HS-5 (cell line): ENCODE results near the gene IL1RAPL2.
A peak's percentile ranks its signal among the peaks of the same experiment; 100 is the strongest.
"Not testable (repeated sequence)": the region's sequence is repeated elsewhere in the genome, so short reads cannot be mapped to it uniquely, and the experiment has no call there.

Experiments
- DNase-seq: peaks from one replicate; pipeline ENCODE4 v3.0.0-alpha.2; 2012; ENCODE audit warnings: low read depth

IL1RAPL2 gene

GRCh38 chrX:105618393-105619101 lies 1052.5 kb downstream of the IL1RAPL2 start:
- DNase-seq, result no peak

DNA sequence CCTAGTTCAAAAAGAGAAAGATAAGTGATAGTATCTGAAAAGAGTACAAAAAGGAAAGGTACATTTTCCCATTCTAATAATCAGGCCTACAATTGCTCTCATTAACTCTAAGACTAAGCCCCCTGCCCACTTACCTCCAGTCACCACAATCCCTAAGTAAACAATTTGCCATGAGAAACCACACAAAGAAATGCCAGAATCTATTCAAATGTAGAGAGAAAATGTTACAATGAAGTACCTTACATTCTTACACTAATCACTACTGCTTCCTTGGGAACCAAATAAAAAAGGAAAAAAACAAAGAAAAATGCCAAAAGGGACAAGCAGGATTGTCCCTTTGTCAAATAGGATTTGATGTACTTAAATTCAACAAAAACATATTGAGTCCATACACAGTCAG lies 1068.2 kb downstream of the IL1RAPL2 start:
- DNase-seq, result no peak

DNA sequence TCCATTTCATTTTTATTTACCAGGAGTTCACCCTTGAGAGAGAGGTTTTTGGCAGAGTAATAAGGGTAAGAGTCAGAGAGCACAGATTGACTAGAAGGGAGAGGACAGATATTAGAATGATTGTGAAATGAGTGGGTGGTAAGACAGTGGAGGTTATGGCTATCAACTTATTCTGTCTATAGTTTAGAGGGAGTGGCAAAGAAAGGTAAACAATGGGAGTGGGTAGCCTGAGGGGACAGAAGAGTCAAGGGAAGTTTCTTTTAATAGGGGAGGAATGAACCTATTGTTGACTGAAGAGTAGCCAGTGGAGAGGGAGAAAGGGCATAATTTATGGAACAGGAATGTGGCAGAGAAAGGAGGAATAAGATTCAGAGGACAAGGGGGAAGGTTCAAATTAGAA lies 1069.8 kb downstream of the IL1RAPL2 start:
- DNase-seq, result no peak

GRCh38 chrX:105636667-105637066 lies 1070.7 kb downstream of the IL1RAPL2 start:
- no peak for DNase-seq

DNA sequence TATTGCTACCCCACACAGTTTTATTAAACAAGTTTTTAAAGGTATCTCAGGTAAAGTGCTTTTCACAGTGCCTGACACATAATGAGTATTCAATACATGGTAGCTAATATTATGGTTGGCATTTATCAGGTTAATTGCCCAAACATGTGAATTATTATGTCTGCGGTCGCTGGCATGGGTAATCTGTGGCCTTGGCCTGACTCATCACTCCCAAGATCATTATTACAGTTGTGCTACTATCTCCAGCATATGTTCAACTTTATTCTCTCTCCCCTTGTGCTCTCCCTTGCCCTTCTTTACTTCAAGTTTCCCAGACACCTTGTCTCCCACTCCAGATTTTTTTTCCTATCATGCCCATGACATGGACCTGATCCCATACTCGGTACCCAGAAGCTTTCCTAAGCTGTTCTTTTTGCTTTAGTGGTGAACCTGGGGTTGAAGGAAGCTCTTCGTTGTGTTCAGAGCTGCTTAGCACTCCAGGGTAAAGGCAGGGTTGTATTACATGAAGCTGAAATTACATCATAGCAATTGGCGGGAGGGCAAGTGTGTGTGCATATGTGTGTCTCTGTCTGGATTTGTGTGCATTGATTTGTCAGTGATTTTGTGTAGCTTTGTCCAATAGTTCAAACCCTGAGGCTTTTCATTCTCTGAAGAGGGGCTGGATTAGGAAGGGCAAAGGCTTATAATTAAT lies 1079.8 kb downstream of the IL1RAPL2 start:
- DNase-seq, result peak; percentile 3

DNA sequence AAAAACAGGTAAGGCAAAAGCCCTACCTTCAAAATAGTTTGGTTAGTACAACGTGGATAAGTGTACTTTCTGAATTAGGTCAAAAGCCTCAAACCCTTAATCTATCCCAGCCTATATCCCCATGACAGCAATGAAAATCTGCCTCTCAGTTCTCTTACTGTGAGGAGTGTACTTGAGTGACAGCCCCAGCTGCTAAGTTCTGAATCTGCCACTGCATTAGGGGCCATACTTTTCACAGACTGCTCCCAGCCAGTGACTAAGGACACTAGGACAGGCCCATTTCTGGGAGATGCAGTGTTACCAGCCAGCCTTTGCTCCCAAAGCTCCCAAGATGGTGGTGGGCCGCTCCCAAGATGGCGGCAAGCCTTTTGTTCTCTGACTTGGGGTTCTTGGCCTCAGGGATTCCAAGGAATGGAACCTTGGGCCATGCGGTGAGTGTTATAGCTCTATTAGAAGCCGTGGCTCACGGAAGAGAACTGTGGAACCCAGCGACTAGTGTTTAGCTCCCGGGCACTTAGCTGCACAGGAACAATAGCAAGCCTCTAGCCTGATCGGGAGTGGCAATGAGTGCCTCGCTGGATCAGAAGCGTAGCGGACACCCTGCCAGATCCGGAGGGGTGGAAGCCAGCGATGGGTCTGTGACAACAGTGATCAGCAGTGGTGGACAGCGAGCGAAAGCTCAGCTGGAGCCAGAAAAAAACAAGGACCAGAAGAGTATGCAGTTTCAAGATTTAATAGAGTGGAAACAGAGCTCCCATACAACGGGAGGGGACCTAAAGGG lies 1080.8 kb downstream of the IL1RAPL2 start:
- no peak for DNase-seq

GRCh38 chrX:105647749-105648148 lies 1081.8 kb downstream of the IL1RAPL2 start:
- no peak for DNase-seq

- DNase-seq, result no peak
Measured at GRCh38 chrX:105648732-105649131, 1082.7 kb downstream of the IL1RAPL2 start.

DNA sequence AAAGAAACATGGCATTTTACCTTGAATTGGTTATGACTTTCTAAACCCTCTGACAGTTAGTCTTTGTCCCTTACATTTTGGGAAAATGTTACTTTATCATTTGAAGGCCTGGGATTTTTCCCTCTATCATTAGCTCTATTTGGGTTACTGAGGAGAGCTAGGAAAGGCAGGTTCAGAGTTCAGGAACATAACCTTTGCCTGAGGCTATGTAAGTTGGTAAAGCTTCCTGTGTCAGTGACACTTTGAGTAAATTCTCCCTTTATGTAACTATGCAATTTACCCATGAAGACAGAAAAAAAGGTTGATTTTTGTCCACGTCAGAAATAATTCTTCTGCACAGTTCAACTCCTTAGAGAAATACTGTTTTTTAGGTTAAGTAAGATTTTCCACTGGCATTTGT lies 1084.6 kb downstream of the IL1RAPL2 start:
- DNase-seq, result no peak

GRCh38 chrX:105650986-105651385 lies 1085.0 kb downstream of the IL1RAPL2 start:
- no peak for DNase-seq

- no peak for DNase-seq
Measured at GRCh38 chrX:105653891-105654290, 1087.9 kb downstream of the IL1RAPL2 start.

DNA sequence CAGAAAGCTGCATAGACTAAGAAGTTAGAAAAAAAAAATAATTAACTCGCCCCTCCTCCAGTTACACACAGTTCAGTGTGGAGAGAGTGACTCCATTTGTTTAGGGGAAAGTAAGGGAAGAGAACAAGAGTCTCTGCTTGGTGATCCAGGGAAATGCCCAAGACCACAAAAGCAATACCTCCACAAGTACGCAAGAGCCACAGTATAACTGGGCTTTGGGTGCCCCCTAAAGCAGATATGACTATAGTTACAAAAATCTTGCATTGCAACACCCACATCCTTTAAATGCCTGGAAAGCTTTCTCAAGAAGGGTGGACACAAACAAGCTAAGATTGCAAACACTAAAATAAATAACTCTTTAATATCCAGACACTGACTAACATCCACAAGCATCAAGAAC lies 1092.1 kb downstream of the IL1RAPL2 start:
- peak; percentile 47 for DNase-seq

DNA sequence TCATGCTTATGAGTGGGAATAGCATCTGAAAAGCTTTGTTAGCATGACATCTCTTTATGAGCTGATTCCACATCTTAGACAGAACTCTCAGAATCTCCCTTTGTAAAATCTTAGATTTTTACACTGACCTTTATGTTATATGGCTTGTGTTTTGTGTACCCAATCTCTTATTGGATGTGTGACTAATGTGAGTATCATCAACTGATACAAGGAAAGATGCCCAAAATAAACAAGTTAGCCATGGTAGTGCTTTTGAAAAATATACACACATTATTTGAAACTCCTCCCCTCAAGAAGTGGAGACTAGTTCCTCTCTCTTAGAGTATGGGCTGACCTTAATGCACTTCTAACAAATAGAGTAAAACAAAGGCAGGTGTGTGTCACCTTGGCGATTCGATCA lies 1096.2 kb downstream of the IL1RAPL2 start:
- DNase-seq, result no peak

DNA sequence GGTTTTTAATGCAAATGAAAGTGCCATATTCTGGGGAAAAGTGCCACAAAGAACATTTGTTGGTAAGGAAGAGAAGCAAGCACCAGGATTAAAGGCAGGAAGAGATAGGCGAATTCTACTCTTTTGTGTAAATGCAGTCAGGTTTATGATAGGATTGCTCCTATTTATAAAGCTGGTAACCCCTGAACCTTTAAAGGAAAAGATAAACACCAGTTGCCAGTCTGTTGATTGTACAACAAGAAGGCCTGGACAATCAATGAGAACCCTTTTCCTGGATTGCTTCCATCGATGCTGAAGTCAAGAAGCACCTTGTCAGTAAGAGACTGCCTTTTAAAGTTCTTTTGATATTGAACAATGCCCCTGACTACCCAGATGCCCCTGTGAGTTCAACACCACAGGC lies 1098.2 kb downstream of the IL1RAPL2 start:
- DNase-seq, result no peak

- not testable (repeated sequence) for DNase-seq
Measured at GRCh38 chrX:105684288-105684687, 1118.3 kb downstream of the IL1RAPL2 start.

GRCh38 chrX:105694839-105695238 lies 1128.8 kb downstream of the IL1RAPL2 start:
- no peak for DNase-seq

- peak; percentile 20 for DNase-seq
Measured at GRCh38 chrX:105695451-105695850, 1129.5 kb downstream of the IL1RAPL2 start.

- no peak for DNase-seq
Measured at GRCh38 chrX:105696870-105697269, 1130.9 kb downstream of the IL1RAPL2 start.

GRCh38 chrX:105697984-105698781 lies 1132.2 kb downstream of the IL1RAPL2 start:
- no peak for DNase-seq

DNA sequence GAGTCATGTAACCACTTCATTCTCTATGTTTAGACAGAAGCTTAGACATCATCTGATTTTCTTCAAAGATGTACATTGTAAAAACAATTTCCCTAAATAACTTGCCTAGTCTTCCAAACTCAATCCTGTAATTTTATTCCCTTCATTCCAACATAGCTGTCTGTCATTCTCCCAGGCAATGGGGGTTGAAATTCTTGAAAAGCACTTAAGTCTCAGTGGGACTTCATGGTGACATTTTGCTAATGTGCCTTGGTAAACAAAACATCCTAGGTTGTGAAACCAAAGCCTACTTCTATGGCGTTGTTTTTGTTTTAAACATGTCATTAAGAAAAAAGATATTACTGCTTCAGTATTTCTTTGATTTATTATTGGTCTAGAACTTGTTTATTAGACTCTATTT lies 1134.3 kb downstream of the IL1RAPL2 start:
- no peak for DNase-seq

DNA sequence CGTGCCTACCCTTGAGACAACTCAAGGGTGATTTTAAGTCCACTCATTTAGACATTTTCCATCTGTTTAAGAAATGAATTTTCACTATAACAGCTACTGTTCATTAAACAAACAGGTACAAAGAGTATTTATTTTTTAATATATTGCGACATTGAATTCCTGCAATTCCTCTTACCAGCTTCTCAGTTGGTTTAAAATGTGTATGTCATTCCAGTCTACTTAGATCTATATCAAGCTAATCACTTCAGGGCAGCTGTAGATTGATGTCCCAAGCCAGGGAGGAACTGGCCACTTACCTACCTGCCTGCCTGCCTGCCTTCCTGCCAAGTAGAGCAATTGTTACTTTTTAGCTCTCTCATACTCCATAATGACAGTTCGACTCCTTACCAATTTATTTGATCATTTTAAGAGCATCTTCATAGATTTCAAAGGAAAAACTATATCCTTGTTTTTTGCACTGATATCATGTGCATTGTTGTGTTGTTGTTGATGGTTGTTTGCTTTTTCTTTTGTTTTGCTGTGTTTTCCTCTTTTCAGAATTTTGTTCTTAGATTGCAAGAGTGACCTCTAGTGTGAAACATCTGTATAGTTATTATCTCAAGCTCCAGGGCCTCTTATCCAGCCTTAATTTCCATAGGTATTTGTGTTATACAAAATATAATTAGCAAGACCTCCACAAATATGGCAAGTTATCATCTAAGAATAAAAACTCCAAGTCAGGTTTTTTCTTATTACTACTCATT lies 1135.5 kb downstream of the IL1RAPL2 start:
- DNase-seq, result no peak
